K562 (cell line): ENCODE results near the gene ALS2CL. TPM values are rescaled to one million over a fixed set of nuclear protein-coding genes. Genes with fewer than 3 reads are reported as not detected.

Experiments used
- CC2D1A ChIP-seq: fragments of 450-650 bp; IDR thresholded peaks from 2 replicates; pipeline ENCODE4 v1.6.1; 2017; ENCODE audit warnings: mild to moderate bottlenecking
- DACH1 ChIP-seq: fragments of 450-650 bp; IDR thresholded peaks from 2 replicates; pipeline ENCODE4 v1.6.1; 2018; ENCODE audit not compliant: partially characterized antibody
- HMG20B ChIP-seq: fragments of 250-450 bp; sonication (Bioruptor Pico); IDR thresholded peaks from 2 replicates; pipeline ENCODE4 v1.5.0; 2021; ENCODE audit warnings: mild to moderate bottlenecking
- JUND ChIP-seq, 2 experiments: IDR thresholded peaks; 2 replicates in 1 of 2; 3 replicates in 1 of 2; pipeline ENCODE4 v1.6.1; 2011; ENCODE audit warnings: borderline replicate concordance in 2 of 2, low read depth in 2 of 2, low read length in 2 of 2, improper control_type of control experiment in 1 of 2, missing biosample characterization in 1 of 2, missing genetic modification characterization in 1 of 2, missing genetic modification reagents in 1 of 2
- POLR2B ChIP-seq: fragments of 450-650 bp; IDR thresholded peaks from 2 replicates; pipeline ENCODE4 v1.6.1; 2018; ENCODE audit warnings: low read depth; ENCODE audit not compliant: partially characterized antibody
- RCOR1 ChIP-seq, 2 experiments: IDR thresholded peaks; 2 replicates each; pipeline ENCODE4 v1.6.1; 2012; ENCODE audit warnings: low read depth in 2 of 2, low read length in 2 of 2, borderline replicate concordance in 1 of 2, improper control_type of control experiment in 1 of 2
- SIN3B ChIP-seq: fragments of 450-650 bp; IDR thresholded peaks from 2 replicates; pipeline ENCODE4 v1.6.1; 2017; ENCODE audit warnings: low read depth, mild to moderate bottlenecking, moderate library complexity
- SMC3 ChIP-seq: conservative IDR thresholded peaks from 2 replicates; pipeline ENCODE4 v1.6.1; 2011; ENCODE audit warnings: low read depth, low read length, improper control_type of control experiment; ENCODE audit not compliant: insufficient read depth
- SNRNP70 ChIP-seq: fragments of 200-400 bp; formaldehyde crosslinking; optimal IDR thresholded peaks from 2 replicates; pipeline ENCODE3; 2017; ENCODE audit warnings: low read depth, low read length
- TCF3 ChIP-seq: sonication (generic); formaldehyde crosslinking; IDR thresholded peaks from 2 replicates; pipeline ENCODE4 v1.4.0; 2020; ENCODE audit warnings: mild to moderate bottlenecking, missing genetic modification reagents
- TCFL5 ChIP-seq: fragments of 250-450 bp; sonication (Bioruptor Pico); conservative IDR thresholded peaks from 2 replicates; pipeline ENCODE4 v1.6.1; 2021; ENCODE audit warnings: mild to moderate bottlenecking, moderate library complexity, matching md5 sums
- ZNF140 ChIP-seq: fragments of 250-450 bp; sonication (Bioruptor Pico); IDR thresholded peaks from 2 replicates; pipeline ENCODE4 v1.8.0; 2021; ENCODE audit warnings: moderate library complexity, mild to moderate bottlenecking, inconsistent platforms
- polyA plus RNA-seq, 8 experiments: library from polyadenylated mRNA; depleted of rRNA in 4 of 8; stranded (reverse) in 5 of 8; unstranded in 3 of 8; fragments of >200 nt; fragmentation: Nextera tagmentation in 2 of 8; fragmentation: Illumina TruSeq in 1 of 8; extraction: Ambion mirVana in 2 of 8; extraction: Trizol in 1 of 8; gene quantifications; 2 replicates each; pipeline versions ENCODE4 v1.2.1 to v1.2.3, GENCODE V29; 2011 to 2014; ENCODE audit warnings: inconsistent platforms in 1 of 8, missing spikeins in 1 of 8
- total RNA-seq, 7 experiments: library from RNA; depleted of rRNA in 6 of 7; stranded (reverse); fragments of >200 nt in 6 of 7; fragmentation: Illumina TruSeq in 2 of 7; extraction: Trizol in 2 of 7; gene quantifications; 2 replicates each; pipeline versions ENCODE4 v1.2.1 to v1.2.3, GENCODE V29; 2011 to 2021; ENCODE audit warnings: low replicate concordance in 1 of 7
- TF ChIP-seq, protein P1 (sequence below): fragments of 200-800 bp; sonication (Bioruptor generic); IDR thresholded peaks from 2 replicates; pipeline ENCODE4 v1.6.1; 2016; ENCODE audit warnings: missing genetic modification characterization, missing compliant biosample characterization
- TF ChIP-seq, protein P2 (sequence below): IDR thresholded peaks from 2 replicates; pipeline ENCODE4 v1.6.1; 2014; ENCODE audit warnings: antibody characterized with exemption
- TF ChIP-seq, protein P3 (sequence below), 2 experiments: IDR thresholded peaks; 2 replicates each; pipeline ENCODE4 v1.6.1; 2011; ENCODE audit warnings: borderline replicate concordance in 1 of 2, control low read depth in 1 of 2, low read depth in 1 of 2, low read length in 1 of 2, mild to moderate bottlenecking in 1 of 2, mixed read lengths in 1 of 2, moderate library complexity in 1 of 2; ENCODE audit not compliant: insufficient read depth in 1 of 2, insufficient read length in 1 of 2, poor library complexity in 1 of 2, severe bottlenecking in 1 of 2; ENCODE audit errors: extremely low read depth in 1 of 2
- TF ChIP-seq, protein P4 (sequence below), 3 experiments: IDR thresholded peaks in 2 of 3; conservative IDR thresholded peaks in 1 of 3; 2 replicates each; pipeline ENCODE4 v1.5.1; 2011 to 2012; ENCODE audit warnings: low read length in 3 of 3, mild to moderate bottlenecking in 3 of 3, control low read depth in 2 of 3, improper control_type of control experiment in 1 of 3, inconsistent platforms in 1 of 3, low read depth in 1 of 3, mixed read lengths in 1 of 3, moderate library complexity in 1 of 3; ENCODE audit not compliant: insufficient read depth in 2 of 3

Gene ALS2CL
- total and polyA plus RNA-seq, 9 of the 15 experiments (the other 6 are each of a cell fraction or from before 2014, with no cell fraction given) = 0.03 to 0.13 (median 0.05) TPM; not detected in 3

DNA sequence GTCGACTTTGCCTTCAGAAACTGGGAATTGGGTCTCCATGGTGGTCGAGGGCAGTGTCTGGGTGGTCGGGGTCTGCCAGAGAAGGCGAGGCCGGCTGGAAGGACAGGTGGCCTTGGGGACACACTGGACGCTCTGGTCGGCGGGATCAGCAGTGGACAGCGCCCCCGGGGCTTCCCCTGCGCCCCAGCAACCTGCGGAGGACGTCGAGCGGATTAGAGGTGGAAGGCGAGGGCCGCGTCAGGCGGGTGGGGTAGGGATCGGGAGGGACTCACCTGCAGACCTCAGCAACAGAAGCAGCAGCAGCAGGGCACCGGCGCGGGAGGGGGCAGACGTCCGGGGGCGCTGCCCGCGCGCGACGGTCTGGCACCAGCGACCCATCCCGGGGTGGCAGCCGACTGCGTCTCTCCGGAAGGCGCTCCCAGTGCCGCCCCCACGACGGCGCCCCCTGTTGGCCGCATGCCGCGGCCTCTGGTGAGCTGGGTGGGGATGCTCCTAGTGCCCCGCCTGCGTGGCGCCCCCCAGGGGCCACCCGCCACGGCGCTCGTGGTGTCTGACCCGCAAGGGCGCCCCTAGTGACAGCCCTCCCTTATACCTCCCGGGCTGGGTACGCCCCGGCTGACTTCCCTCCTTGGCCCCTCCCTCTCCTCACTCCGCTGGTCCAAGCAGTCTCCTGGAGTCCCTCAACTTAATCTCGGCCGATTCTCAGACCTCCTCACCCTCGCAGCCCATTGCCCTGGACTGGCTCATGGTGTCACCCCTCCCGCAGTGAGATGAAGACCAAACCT, 24.2 kb upstream of the ALS2CL start, which contains the start of gene PRSS50 (continued):
- TF ChIP-seq, protein P1, sequence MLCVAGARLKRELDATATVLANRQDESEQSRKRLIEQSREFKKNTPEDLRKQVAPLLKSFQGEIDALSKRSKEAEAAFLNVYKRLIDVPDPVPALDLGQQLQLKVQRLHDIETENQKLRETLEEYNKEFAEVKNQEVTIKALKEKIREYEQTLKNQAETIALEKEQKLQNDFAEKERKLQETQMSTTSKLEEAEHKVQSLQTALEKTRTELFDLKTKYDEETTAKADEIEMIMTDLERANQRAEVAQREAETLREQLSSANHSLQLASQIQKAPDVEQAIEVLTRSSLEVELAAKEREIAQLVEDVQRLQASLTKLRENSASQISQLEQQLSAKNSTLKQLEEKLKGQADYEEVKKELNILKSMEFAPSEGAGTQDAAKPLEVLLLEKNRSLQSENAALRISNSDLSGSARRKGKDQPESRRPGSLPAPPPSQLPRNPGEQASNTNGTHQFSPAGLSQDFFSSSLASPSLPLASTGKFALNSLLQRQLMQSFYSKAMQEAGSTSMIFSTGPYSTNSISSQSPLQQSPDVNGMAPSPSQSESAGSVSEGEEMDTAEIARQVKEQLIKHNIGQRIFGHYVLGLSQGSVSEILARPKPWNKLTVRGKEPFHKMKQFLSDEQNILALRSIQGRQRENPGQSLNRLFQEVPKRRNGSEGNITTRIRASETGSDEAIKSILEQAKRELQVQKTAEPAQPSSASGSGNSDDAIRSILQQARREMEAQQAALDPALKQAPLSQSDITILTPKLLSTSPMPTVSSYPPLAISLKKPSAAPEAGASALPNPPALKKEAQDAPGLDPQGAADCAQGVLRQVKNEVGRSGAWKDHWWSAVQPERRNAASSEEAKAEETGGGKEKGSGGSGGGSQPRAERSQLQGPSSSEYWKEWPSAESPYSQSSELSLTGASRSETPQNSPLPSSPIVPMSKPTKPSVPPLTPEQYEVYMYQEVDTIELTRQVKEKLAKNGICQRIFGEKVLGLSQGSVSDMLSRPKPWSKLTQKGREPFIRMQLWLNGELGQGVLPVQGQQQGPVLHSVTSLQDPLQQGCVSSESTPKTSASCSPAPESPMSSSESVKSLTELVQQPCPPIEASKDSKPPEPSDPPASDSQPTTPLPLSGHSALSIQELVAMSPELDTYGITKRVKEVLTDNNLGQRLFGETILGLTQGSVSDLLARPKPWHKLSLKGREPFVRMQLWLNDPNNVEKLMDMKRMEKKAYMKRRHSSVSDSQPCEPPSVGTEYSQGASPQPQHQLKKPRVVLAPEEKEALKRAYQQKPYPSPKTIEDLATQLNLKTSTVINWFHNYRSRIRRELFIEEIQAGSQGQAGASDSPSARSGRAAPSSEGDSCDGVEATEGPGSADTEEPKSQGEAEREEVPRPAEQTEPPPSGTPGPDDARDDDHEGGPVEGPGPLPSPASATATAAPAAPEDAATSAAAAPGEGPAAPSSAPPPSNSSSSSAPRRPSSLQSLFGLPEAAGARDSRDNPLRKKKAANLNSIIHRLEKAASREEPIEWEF (CRISPR knock-in tag) = no peak
- no peak for TF ChIP-seq ZNF140
- 0 out of 2 replicates have a peak, but pooled peaks have one; percentile 22 for TF ChIP-seq JUND (IDR thresholded peaks at IDR 0.05; ENCODE audit: borderline replicate concordance, low read depth, low read length)
- no peak for TF ChIP-seq JUND (tag; IDR thresholded peaks at IDR 0.05; ENCODE audit: borderline replicate concordance, low read depth, low read length)
- TF ChIP-seq SNRNP70 = no peak
- TF ChIP-seq TCF3 (CRISPR knock-in tag) = no peak
- TF ChIP-seq, protein P2, sequence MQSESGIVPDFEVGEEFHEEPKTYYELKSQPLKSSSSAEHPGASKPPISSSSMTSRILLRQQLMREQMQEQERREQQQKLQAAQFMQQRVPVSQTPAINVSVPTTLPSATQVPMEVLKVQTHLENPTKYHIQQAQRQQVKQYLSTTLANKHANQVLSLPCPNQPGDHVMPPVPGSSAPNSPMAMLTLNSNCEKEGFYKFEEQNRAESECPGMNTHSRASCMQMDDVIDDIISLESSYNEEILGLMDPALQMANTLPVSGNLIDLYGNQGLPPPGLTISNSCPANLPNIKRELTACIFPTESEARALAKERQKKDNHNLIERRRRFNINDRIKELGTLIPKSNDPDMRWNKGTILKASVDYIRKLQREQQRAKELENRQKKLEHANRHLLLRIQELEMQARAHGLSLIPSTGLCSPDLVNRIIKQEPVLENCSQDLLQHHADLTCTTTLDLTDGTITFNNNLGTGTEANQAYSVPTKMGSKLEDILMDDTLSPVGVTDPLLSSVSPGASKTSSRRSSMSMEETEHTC = no peak
- no peak for TF ChIP-seq POLR2B
- no peak for TF ChIP-seq CC2D1A
- TF ChIP-seq TCFL5 (CRISPR knock-in tag) = no peak
- TF ChIP-seq SMC3 = peak; percentile 40
- no peak for TF ChIP-seq HMG20B (CRISPR knock-in tag)
- TF ChIP-seq RCOR1 (IDR thresholded peaks at IDR 0.05; ENCODE audit: borderline replicate concordance in 1 of 2, low read depth in 2 of 2, low read length in 2 of 2) = peak in 1 of 2 experiments; percentile 67; a peak in 1 of 4 replicates
- TF ChIP-seq, protein P3, sequence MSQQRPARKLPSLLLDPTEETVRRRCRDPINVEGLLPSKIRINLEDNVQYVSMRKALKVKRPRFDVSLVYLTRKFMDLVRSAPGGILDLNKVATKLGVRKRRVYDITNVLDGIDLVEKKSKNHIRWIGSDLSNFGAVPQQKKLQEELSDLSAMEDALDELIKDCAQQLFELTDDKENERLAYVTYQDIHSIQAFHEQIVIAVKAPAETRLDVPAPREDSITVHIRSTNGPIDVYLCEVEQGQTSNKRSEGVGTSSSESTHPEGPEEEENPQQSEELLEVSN (IDR thresholded peaks at IDR 0.05; ENCODE audit: borderline replicate concordance in 1 of 2, extremely low read depth in 1 of 2, insufficient read depth in 1 of 2, insufficient read length in 1 of 2, low read depth in 1 of 2, low read length in 1 of 2, poor library complexity in 1 of 2, severe bottlenecking in 1 of 2) = no peak
- TF ChIP-seq SIN3B = no peak
- TF ChIP-seq, protein P4, sequence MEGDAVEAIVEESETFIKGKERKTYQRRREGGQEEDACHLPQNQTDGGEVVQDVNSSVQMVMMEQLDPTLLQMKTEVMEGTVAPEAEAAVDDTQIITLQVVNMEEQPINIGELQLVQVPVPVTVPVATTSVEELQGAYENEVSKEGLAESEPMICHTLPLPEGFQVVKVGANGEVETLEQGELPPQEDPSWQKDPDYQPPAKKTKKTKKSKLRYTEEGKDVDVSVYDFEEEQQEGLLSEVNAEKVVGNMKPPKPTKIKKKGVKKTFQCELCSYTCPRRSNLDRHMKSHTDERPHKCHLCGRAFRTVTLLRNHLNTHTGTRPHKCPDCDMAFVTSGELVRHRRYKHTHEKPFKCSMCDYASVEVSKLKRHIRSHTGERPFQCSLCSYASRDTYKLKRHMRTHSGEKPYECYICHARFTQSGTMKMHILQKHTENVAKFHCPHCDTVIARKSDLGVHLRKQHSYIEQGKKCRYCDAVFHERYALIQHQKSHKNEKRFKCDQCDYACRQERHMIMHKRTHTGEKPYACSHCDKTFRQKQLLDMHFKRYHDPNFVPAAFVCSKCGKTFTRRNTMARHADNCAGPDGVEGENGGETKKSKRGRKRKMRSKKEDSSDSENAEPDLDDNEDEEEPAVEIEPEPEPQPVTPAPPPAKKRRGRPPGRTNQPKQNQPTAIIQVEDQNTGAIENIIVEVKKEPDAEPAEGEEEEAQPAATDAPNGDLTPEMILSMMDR (IDR thresholded peaks at IDR 0.05 in 2 of 3, conservative IDR thresholded peaks at IDR 0.05 in 1 of 3; ENCODE audit: insufficient read depth in 2 of 3, low read depth in 1 of 3, low read length in 3 of 3) = peak; percentile 90 to 100 (median 99)
- TF ChIP-seq DACH1 = no peak
